ENCODE data around the gene APEH.

The APEH gene

GRCh38 chr3:49716169-49716568 lies 42.0 kb downstream of the APEH start:
- no peak for DNase-seq

- no peak for DNase-seq
These were observed 42.6 kb downstream of the APEH start for GRCh38 chr3:49716691-49717210.

GRCh38 chr3:49717211-49717958 lies 43.2 kb downstream of the APEH start:
- DNase-seq: no peak

GRCh38 chr3:49717959-49718857 lies 44.1 kb downstream of the APEH start:
- DNase-seq: no peak

- no peak for DNase-seq
These were observed 44.7 kb downstream of the APEH start for GRCh38 chr3:49718858-49719213.

- DNase-seq: peak; percentile 88
These were observed 45.2 kb downstream of the APEH start, which contains the start of gene AMIGO3 for GRCh38 chr3:49719214-49719884. Gene AMIGO3, minus strand, starts transcription at chr3:49719684. Its CDS starts 219 bp downstream, at chr3:49719465.

- no peak for DNase-seq
These were observed 46.9 kb downstream of the APEH start for GRCh38 chr3:49720855-49721595.

GRCh38 chr3:49721596-49721895 lies 47.4 kb downstream of the APEH start:
- DNase-seq: no peak

- DNase-seq: no peak
These were observed 48.0 kb downstream of the APEH start for GRCh38 chr3:49721896-49722781.

GRCh38 chr3:49722896-49723295 lies 48.7 kb downstream of the APEH start:
- no peak for DNase-seq

- DNase-seq: peak; percentile 47 to 54
These were observed 49.1 kb downstream of the APEH start for GRCh38 chr3:49723296-49723627.

- peak; percentile 86 to 87 for DNase-seq
These were observed 49.7 kb downstream of the APEH start, which contains the start of gene GMPPB for GRCh38 chr3:49723628-49724551. Gene GMPPB, minus strand, starts transcription at chr3:49723951. Its CDS starts 225 bp downstream, at chr3:49723726.

- DNase-seq: no peak
These were observed 50.4 kb downstream of the APEH start for GRCh38 chr3:49724586-49724985.

- no peak for DNase-seq
These were observed 51.9 kb downstream of the APEH start for GRCh38 chr3:49725906-49726681.

GRCh38 chr3:49727154-49727923 lies 53.2 kb downstream of the APEH start:
- no peak for DNase-seq

GRCh38 chr3:49727924-49728361 lies 53.8 kb downstream of the APEH start:
- no peak for DNase-seq

- no peak for DNase-seq
These were observed 55.9 kb downstream of the APEH start for GRCh38 chr3:49729966-49730609.

GRCh38 chr3:49732597-49732996 lies 58.4 kb downstream of the APEH start:
- DNase-seq: no peak
